GM12872 (cell line): ENCODE results near the gene SRXN1.

Source experiments
- CTCF ChIP-seq: IDR thresholded peaks from 3 replicates; pipeline ENCODE4 v1.5.1; 2011; ENCODE audit warnings: low read depth, mild to moderate bottlenecking, low read length, moderate library complexity; ENCODE audit not compliant: insufficient read depth

Gene SRXN1

GRCh38 chr20:658731-659291 lies 5.8 kb upstream of the SRXN1 start:
- no peak for TF ChIP-seq CTCF

GRCh38 chr20:658202-658601 lies 5.2 kb upstream of the SRXN1 start:
- no peak for TF ChIP-seq CTCF

- TF ChIP-seq CTCF, result no peak
Measured at GRCh38 chr20:655726-656624, 3.0 kb upstream of the SRXN1 start.

DNA sequence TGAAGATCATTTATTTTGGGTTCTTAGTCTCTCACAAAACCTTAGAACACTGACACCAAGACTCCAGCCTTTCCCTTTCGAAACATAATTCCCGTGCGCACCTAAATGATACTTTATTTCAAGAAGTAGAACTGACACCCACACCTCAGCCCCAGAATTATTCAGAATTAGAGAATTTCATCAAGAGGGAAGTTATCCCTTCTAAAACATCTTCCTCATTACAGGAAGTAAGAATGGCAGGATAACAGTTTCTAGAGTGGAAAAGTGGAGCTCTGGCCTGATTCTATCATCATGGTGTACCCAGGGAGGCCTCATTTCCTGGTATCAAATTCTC lies 1.4 kb upstream of the SRXN1 start:
- no peak for TF ChIP-seq CTCF

DNA sequence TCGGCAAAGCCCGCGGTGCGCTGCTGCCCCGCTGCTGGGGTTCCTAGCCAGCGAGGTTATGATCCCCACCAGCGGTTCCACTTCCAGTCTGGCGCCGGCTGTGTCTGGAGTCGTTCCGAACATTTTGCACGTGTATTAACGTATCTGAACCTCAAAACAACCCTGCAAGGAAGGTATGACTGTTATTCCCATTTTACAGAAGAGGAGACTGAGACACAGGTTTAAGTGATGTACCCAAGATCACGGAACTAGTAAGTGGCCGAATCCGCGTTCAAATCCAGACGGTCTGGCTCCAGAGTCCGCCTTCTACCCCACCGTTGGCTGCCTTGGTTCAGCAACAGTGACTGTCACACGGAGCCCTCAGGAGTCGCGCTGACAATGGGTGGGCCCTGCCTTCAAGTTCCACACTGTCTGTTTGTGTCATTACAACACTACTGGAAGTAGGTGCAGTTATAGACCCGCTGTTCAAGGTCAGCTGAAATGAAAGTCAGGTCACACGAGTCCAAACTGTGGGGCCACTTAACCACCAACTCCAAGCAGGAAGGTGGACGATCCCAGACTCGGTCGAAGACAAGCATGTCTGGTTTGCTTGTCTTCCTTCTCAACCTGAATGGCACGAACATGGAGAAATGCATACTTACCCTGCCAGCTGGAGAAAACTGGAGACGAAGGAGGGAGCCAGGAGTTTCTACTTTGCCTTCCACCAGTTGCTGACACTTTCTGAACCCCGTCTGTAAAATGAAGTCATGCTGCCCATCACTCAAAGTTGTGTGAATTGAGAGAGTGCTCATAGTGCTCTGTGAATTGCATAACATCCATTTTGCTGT lies 803 bp upstream of the SRXN1 start:
- TF ChIP-seq CTCF, result no peak

- TF ChIP-seq CTCF, result no peak
Measured at GRCh38 chr20:652615-653109, 338 bp downstream of the SRXN1 start.
